ENCODE measurements around the gene KCNAB1.

The KCNAB1 gene

DNA sequence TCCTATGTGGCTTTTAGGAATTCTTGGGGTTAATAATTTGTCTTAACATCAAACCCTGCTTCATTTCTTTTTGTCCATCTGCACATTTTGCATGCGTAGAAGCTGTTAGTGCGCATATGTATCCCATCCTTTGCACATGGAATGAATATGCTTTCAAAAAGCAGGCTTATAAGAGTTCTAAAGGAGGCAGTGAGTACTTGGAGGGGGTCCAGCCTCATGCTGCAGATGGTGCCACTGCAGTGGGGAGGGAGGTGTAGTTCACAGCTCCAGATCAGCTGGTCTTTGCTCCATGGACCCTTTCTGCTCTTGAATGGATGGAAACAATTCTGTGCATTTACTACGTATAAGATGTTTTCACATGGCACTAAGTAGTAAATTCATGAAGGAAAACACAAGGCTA, 455.3 kb downstream of the KCNAB1 start:
- TF ChIP-seq, protein P1, sequence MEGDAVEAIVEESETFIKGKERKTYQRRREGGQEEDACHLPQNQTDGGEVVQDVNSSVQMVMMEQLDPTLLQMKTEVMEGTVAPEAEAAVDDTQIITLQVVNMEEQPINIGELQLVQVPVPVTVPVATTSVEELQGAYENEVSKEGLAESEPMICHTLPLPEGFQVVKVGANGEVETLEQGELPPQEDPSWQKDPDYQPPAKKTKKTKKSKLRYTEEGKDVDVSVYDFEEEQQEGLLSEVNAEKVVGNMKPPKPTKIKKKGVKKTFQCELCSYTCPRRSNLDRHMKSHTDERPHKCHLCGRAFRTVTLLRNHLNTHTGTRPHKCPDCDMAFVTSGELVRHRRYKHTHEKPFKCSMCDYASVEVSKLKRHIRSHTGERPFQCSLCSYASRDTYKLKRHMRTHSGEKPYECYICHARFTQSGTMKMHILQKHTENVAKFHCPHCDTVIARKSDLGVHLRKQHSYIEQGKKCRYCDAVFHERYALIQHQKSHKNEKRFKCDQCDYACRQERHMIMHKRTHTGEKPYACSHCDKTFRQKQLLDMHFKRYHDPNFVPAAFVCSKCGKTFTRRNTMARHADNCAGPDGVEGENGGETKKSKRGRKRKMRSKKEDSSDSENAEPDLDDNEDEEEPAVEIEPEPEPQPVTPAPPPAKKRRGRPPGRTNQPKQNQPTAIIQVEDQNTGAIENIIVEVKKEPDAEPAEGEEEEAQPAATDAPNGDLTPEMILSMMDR (conservative IDR thresholded peaks at IDR 0.05; ENCODE audit: low read depth): no peak
- DNase-seq (ENCODE audit: low spot score): no peak
- H3K27ac ChIP-seq: no peak overlapping the region
- ChIA-PET CTCF (interaction anchor here (0.8 kb wide), 1 partner anchor 10 kb away, joined by 4 read pairs; no protein-coding TSS in a partner anchor), POLR2A (ENCODE audit: low non-redundant PET) (no interaction called here)

DNA sequence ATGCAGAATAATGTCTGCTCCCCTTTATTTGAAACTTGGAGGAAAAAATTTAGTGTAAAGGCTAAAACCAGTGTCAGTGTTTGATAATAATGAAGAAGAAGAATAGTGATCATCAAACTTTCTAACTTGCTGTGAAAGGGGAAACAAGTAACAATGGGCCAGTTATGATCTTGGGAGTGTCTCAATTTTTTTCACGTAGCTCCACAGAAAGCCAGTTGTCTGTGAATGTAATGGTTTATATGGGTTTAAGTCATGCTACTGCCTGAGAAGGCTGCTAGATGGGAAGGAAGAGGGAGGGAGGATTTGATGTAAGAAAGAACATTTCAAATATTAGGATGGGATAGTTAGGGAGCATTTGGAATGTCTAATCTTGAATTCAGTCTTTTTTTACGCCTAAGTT, 455.7 kb downstream of the KCNAB1 start:
- H3K27ac ChIP-seq: no peak overlapping the region
- CTCF ChIA-PET: interaction anchor here (0.7 kb wide), 2 partner anchors 70 to 448 kb away, joined by 3 to 4 read pairs; no protein-coding TSS in a partner anchor
- TF ChIP-seq, protein P1 (conservative IDR thresholded peaks at IDR 0.05; ENCODE audit: low read depth): no peak
- DNase-seq (ENCODE audit: low spot score): no peak
- POLR2A ChIA-PET (ENCODE audit: low non-redundant PET): no interaction called here

DNA sequence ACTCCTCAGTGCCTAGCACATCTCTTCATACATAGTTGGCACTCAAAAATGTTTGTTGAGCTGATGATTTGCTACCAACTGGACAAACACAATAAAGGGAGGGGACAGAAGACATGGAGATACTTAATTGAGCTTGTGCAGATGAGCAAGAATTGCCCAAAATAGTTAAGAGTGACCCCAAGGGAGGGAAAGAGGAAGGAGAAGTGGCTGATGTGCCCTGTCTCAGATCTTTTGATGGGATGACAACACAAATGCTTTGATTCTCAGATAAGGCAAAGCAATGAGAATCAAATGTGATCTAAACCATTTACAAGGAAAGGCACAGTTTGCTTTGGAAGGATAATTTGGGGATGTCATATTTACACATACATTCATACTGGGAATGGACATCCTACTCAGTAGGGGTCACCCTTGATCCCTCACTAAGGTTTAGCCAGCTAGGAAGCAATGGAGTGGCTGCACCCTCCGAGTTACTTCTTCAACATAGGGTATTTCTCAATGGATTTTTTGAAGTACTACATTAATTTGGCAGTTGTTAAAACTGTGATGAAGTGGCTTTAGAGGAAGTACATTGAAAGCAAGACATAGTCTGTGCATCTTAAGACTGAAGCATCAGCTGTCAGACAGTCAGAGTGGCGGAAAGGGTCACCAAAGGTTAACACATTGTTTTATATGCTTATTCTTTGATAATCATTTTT, 456.4 kb downstream of the KCNAB1 start:
- TF ChIP-seq, protein P1 (conservative IDR thresholded peaks at IDR 0.05; ENCODE audit: low read depth): no peak
- ChIA-PET CTCF (interaction anchor here (0.7 kb wide), 2 partner anchors 69 to 447 kb away, joined by 3 to 4 read pairs; no protein-coding TSS in a partner anchor), POLR2A (ENCODE audit: low non-redundant PET) (no interaction called here)
- no peak overlapping the region for H3K27ac ChIP-seq
- DNase-seq (ENCODE audit: low spot score): no peak

DNA sequence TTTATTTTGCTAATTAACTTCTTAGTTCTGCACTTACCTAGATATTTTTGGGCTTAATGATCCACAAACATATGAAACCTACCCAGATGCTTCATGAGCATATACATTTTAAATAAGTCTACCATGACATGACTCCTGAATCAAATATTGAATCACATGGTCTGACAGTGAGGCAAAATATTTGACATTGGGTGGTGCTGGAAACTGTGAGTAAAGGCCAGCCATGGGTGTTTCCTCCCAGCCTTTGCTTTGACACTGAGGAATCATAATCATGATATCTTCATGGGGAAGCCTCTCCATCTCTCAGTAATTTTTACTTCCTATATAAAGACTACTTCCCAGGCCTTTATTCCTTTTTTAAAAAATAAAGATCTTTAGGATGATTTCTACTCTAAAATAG, 457.4 kb downstream of the KCNAB1 start:
- ChIA-PET CTCF (no interaction called here), POLR2A (ENCODE audit: low non-redundant PET) (no interaction called here)
- TF ChIP-seq, protein P1 (conservative IDR thresholded peaks at IDR 0.05; ENCODE audit: low read depth): no peak
- DNase-seq (ENCODE audit: low spot score): peak; percentile 20
- H3K27ac ChIP-seq: no peak overlapping the region

DNA sequence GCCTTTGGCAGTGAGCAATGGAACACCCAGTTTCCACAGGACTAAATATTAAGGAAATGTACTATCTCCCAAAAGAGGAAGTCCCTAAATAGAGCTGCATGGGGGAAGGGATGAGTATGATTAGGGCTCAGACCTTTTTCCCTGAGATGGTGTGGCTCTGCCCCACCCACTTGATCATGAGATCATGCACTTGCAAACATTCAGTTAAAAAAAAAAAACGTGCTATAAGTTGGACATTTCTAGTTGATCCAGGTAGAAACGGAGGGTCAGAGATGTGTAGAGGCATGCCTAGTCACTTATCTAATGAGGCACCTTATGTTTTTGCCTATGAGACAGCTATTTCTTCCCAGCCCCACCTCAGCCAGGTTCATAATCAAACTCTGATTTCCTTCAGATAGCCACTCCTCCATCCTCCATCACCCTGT, 459.1 kb downstream of the KCNAB1 start:
- CTCF ChIA-PET: no interaction called here
- peak; percentile 18 for DNase-seq (ENCODE audit: low spot score)
- POLR2A ChIA-PET (ENCODE audit: low non-redundant PET): no interaction called here
- H3K27ac ChIP-seq: no peak overlapping the region
- TF ChIP-seq, protein P1 (conservative IDR thresholded peaks at IDR 0.05; ENCODE audit: low read depth): no peak

DNA sequence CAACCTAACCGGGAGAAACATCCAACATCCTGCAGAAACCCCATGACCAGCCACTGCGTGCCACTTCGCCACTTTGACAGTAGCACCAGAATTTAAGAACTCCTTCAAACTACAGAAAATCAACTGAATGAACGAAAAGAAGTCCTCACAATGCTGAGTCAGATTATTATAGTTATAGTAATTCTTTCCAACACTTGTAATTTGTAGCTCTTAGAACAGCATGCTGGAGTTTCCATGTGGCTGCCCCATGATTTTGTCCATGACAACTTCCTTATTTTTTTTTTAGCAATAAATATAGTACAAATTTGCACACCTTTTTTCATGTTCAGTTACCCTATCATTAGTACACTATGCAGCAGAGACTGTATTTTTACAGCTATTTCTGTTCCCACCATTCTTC, 460.7 kb downstream of the KCNAB1 start:
- TF ChIP-seq, protein P1 (conservative IDR thresholded peaks at IDR 0.05; ENCODE audit: low read depth): no peak
- CTCF ChIA-PET: no interaction called here
- no peak overlapping the region for H3K27ac ChIP-seq
- no peak for DNase-seq (ENCODE audit: low spot score)
- POLR2A ChIA-PET (ENCODE audit: low non-redundant PET): no interaction called here

All from RWPE1 (cell line).